ENCODE results near the gene MYO10.

DNA sequence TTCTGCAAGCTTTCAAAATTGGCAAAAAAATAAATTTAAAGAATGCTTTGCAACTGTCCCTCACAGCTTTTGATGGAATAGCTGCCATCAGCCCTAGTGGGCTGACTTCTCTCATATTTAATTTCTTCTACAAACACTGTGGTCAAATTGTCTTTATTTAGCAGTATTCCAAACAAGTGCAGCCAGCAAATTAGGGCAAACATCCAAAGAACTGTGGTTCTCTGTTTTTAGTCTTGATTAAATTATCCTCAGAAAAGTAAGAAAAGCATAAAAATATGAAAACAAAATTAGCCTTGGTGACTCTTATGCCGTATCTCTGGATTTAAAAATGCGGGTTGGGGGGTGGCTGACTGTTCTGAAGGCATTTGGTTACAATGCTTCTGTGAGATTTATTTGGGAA lies 223.5 kb downstream of the MYO10 start:
- TF ChIP-seq ZNF416 (CRISPR knock-in tag; IDR thresholded peaks at IDR 0.05) = no peak
- TF ChIP-seq, protein P1, sequence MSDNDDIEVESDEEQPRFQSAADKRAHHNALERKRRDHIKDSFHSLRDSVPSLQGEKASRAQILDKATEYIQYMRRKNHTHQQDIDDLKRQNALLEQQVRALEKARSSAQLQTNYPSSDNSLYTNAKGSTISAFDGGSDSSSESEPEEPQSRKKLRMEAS (CRISPR knock-in tag; IDR thresholded peaks at IDR 0.05) = no peak
- TF ChIP-seq, protein P2, sequence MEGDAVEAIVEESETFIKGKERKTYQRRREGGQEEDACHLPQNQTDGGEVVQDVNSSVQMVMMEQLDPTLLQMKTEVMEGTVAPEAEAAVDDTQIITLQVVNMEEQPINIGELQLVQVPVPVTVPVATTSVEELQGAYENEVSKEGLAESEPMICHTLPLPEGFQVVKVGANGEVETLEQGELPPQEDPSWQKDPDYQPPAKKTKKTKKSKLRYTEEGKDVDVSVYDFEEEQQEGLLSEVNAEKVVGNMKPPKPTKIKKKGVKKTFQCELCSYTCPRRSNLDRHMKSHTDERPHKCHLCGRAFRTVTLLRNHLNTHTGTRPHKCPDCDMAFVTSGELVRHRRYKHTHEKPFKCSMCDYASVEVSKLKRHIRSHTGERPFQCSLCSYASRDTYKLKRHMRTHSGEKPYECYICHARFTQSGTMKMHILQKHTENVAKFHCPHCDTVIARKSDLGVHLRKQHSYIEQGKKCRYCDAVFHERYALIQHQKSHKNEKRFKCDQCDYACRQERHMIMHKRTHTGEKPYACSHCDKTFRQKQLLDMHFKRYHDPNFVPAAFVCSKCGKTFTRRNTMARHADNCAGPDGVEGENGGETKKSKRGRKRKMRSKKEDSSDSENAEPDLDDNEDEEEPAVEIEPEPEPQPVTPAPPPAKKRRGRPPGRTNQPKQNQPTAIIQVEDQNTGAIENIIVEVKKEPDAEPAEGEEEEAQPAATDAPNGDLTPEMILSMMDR (IDR thresholded peaks at IDR 0.05) = no peak
- TF ChIP-seq TEAD4 (CRISPR knock-in tag; IDR thresholded peaks at IDR 0.05) = no peak
- TF ChIP-seq, protein P3, sequence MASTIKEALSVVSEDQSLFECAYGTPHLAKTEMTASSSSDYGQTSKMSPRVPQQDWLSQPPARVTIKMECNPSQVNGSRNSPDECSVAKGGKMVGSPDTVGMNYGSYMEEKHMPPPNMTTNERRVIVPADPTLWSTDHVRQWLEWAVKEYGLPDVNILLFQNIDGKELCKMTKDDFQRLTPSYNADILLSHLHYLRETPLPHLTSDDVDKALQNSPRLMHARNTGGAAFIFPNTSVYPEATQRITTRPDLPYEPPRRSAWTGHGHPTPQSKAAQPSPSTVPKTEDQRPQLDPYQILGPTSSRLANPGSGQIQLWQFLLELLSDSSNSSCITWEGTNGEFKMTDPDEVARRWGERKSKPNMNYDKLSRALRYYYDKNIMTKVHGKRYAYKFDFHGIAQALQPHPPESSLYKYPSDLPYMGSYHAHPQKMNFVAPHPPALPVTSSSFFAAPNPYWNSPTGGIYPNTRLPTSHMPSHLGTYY (CRISPR knock-in tag; IDR thresholded peaks at IDR 0.05) = no peak
- TF ChIP-seq, protein P4, sequence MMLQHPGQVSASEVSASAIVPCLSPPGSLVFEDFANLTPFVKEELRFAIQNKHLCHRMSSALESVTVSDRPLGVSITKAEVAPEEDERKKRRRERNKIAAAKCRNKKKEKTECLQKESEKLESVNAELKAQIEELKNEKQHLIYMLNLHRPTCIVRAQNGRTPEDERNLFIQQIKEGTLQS (CRISPR knock-in tag; conservative IDR thresholded peaks at IDR 0.05) = no peak
- TF ChIP-seq SMAD4 (CRISPR knock-in tag; IDR thresholded peaks at IDR 0.05) = no peak
- TF ChIP-seq SP1 (CRISPR knock-in tag; conservative IDR thresholded peaks at IDR 0.05) = no peak
- TF ChIP-seq FOXP1 (CRISPR knock-in tag; IDR thresholded peaks at IDR 0.05; ENCODE audit: borderline replicate concordance) = no peak
- TF ChIP-seq, protein P5, sequence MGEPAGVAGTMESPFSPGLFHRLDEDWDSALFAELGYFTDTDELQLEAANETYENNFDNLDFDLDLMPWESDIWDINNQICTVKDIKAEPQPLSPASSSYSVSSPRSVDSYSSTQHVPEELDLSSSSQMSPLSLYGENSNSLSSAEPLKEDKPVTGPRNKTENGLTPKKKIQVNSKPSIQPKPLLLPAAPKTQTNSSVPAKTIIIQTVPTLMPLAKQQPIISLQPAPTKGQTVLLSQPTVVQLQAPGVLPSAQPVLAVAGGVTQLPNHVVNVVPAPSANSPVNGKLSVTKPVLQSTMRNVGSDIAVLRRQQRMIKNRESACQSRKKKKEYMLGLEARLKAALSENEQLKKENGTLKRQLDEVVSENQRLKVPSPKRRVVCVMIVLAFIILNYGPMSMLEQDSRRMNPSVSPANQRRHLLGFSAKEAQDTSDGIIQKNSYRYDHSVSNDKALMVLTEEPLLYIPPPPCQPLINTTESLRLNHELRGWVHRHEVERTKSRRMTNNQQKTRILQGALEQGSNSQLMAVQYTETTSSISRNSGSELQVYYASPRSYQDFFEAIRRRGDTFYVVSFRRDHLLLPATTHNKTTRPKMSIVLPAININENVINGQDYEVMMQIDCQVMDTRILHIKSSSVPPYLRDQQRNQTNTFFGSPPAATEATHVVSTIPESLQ (CRISPR knock-in tag; IDR thresholded peaks at IDR 0.05) = no peak
- TF ChIP-seq FOXJ3 (CRISPR knock-in tag; IDR thresholded peaks at IDR 0.05; ENCODE audit: borderline replicate concordance) = no peak
- TF ChIP-seq SMAD3 (CRISPR knock-in tag; IDR thresholded peaks at IDR 0.05; ENCODE audit: borderline replicate concordance) = no peak
